Pancreas (tissue), 10 donors: Measurements from ENCODE around the gene FAM222B. TPM values are rescaled to one million over a fixed set of nuclear protein-coding genes. Genes with fewer than 3 reads are reported as not detected.

ENCODE experiments used
- ATAC-seq, 4 donors: fragments of 200-7000 bp; cut with Tn5 transposase; one replicate each; pipeline versions ENCODE4 v1.8.0 to v1.9.1; 2020; ENCODE audit warnings: mild to moderate bottlenecking in 4 of 4, moderate library complexity in 4 of 4
- DNase-seq, 6 donors: peaks; one replicate each; pipeline ENCODE4 v3.0.0-alpha.2; 2020
- FAIRE-seq: peaks from 2 replicates; lab custom pipeline; 2012; peaks lifted over from hg19 to GRCh38; lab: Jason Lieb, UNC
- H3K27ac ChIP-seq, 4 donors: fragments of 200-600 bp; sonication (generic); 1 replicate in 3 of 4; 2 replicates in 1 of 4; pipeline versions ENCODE4 v1.5.0 to v1.8.0; 2020
- H3K27me3 ChIP-seq, 4 donors: fragments of 200-600 bp; one replicate each; pipeline ENCODE4 v1.8.0; 2021
- H3K36me3 ChIP-seq, 3 donors: fragments of 200-600 bp; sonication (generic) in 1 of 3; one replicate each; pipeline versions ENCODE4 v1.5.0 to v1.8.0; 2020 to 2021
- H3K4me1 ChIP-seq, 3 donors: fragments of 200-600 bp; one replicate each; pipeline ENCODE4 v1.8.0; 2021
- H3K4me3 ChIP-seq, 4 donors: fragments of 200-600 bp; sonication (generic) in 2 of 4; one replicate each; pipeline versions ENCODE4 v1.5.0 to v1.8.0; 2020 to 2021
- H3K9me3 ChIP-seq, 4 donors: fragments of 200-600 bp; one replicate each; pipeline ENCODE4 v1.8.0; 2021
- CTCF ChIP-seq, 4 donors: fragments of 200-600 bp; sonication (generic) in 3 of 4; IDR thresholded peaks; one replicate each; pipeline versions ENCODE4 v1.5.0 to v1.8.0; 2021; ENCODE audit warnings: antibody characterized with exemption in 4 of 4
- WGBS, 2 donors: extraction: QIAGEN DNeasy Blood & Tissue Kit; methylation state at CpG; one replicate each; pipeline ENCODE4 v1.1.7; 2013; 5-methylcytosine and 5-hydroxymethylcytosine counted together
- intact Hi-C, 3 donors: fragments of 100-400 bp; cut with DNase I; formaldehyde crosslinking; loops; one replicate each; pipeline versions ENCODE4 v1.11.1 to v1.14.2; 2022
- polyA plus RNA-seq, 2 donors: library from polyadenylated mRNA; stranded (reverse); fragments of 200-250 nt; gene quantifications; one replicate each; pipeline ENCODE4 v1.2.3, GENCODE V29; 2013
- total RNA-seq, 6 donors: library from RNA; stranded (reverse); fragmentation: NEBNext Ultra II Directional in 4 of 6; extraction: Animal tissue kit (Norgen Biotek cat#: 25700) in 4 of 6; gene quantifications; one replicate each; pipeline versions ENCODE4 v1.2.1 to v1.2.4, GENCODE V29; 2021 to 2023
- donor health status: healthy with polysubstance abuse.
- donor health status: DM: no; HTN: no; CAD: no; lungs with moderate emphysema.
- donor health status: DM: no; HTN: no; CAD: no.
- donor health status: control.
- donor health status: control.
- donor health status: Bipolar disorder and iron deficiency.
- donor health status: DM: yes; HTN: yes; CAD: no.
- donor health status: DM: no; HTN: no; CAD: no.
- donor health status: DM: no; HTN: no; CAD: no.
- donor health status: DM: yes; HTN: yes; CAD: no.

The FAM222B gene
- total and polyA plus RNA-seq, 8 donors: 5.5 to 15.6 (median 8.1) TPM

- no peaks in the 10 kb centered on the region for H3K27me3 ChIP-seq
- FAIRE-seq (no peak), ATAC-seq (no peak), DNase-seq (no peak)
- TF ChIP-seq CTCF (IDR thresholded peaks at IDR 0.05): no peak
- H3K9me3 ChIP-seq: no peaks in the 10 kb centered on the region
- intact Hi-C loops: no loop called here
- H3K27ac ChIP-seq: peak overlapping the region; percentile 17 to 80 (median 77)
- peaks cover 0 to 22% (median 13%) of the 10 kb centered on the region in 3 donors for H3K36me3 ChIP-seq
- peaks cover 11 to 22% (median 18%) of the 10 kb centered on the region in 3 donors for H3K4me1 ChIP-seq
- WGBS, 2 donors: 69 to 70% methylated on average over 18 of the region's 18 CpGs
- peak overlapping the region in 1 of 4 donors; percentile 39 for H3K4me3 ChIP-seq
Measured at GRCh38 chr17:28718333-28719020, 124.1 kb downstream of the FAM222B start.

- 28 to 42% methylated on average over 27 to 60 of the region's 60 CpGs for WGBS, 2 donors
- FAIRE-seq: no peak
Measured at GRCh38 chr17:28717578-28718332, 124.8 kb downstream of the FAM222B start, which contains the start of gene RAB34. TSS of gene RAB34 (minus strand) at chr17:28717868. CDS start at chr17:28717266, 602 bp downstream.

GRCh38 chr17:28716740-28717577 is 125.6 kb downstream of the FAM222B start:
- DNase-seq: peak in 2 of 6 donors; percentile 48 to 81

More at GRCh38 chr17:28717578-28718332, 124.8 kb downstream of the FAM222B start, which contains the start of gene RAB34:
- intact Hi-C loops: no loop called here
- ATAC-seq (peak in 2 of 4 donors; percentile 1), DNase-seq (peak in 4 of 6 donors; percentile 41 to 78 (median 55))
- peak within 1 kb of the TSS in 3 of 4 donors; percentile 7 to 39 (median 19) for H3K4me3 ChIP-seq
- no peaks in the 10 kb centered on the region for H3K27me3 ChIP-seq
- no peak for TF ChIP-seq CTCF (IDR thresholded peaks at IDR 0.05)
- peaks cover 11 to 22% (median 18%) of the 10 kb centered on the region in 3 donors for H3K4me1 ChIP-seq
- peaks cover 0 to 15% (median 7%) of the 10 kb centered on the region in 3 donors for H3K36me3 ChIP-seq
- H3K9me3 ChIP-seq: no peaks in the 10 kb centered on the region
- peak within 1 kb of the TSS in 3 of 4 donors; percentile 49 to 80 (median 74) for H3K27ac ChIP-seq

More at GRCh38 chr17:28716740-28717577, 125.6 kb downstream of the FAM222B start:
- Histone ChIP-seq H3K27me3 (no peaks in the 10 kb centered on the region), H3K9me3 (no peaks in the 10 kb centered on the region), H3K4me3 (peak overlapping the region in 3 of 4 donors; percentile 7 to 39 (median 19)), H3K36me3 (peaks cover 0 to 7% (median under 1%) of the 10 kb centered on the region in 3 donors), H3K4me1 (peaks cover 11 to 18% (median 14%) of the 10 kb centered on the region in 3 donors), H3K27ac (peak overlapping the region in 2 of 4 donors; percentile 34 to 47)
- intact Hi-C loops: no loop called here
- no peak for TF ChIP-seq CTCF (IDR thresholded peaks at IDR 0.05)
- WGBS, 2 donors: 40 to 45% methylated on average over 56 to 63 of the region's 63 CpGs
- FAIRE-seq (no peak), ATAC-seq (no peak)
